ENCODE data around the gene SLC51A. TPM values are rescaled to one million over a fixed set of nuclear protein-coding genes. Genes with fewer than 3 reads are reported as not detected.
A peak's percentile ranks its signal among the peaks of the same experiment; 100 is the strongest.
"Not testable (repeated sequence)": the region's sequence is repeated elsewhere in the genome, so short reads cannot be mapped to it uniquely, and the experiment has no call there.

SLC51A gene
- not detected in 2 replicates for total RNA-seq (2014; rRNA removed; shearing (Covaris generic))

DNA sequence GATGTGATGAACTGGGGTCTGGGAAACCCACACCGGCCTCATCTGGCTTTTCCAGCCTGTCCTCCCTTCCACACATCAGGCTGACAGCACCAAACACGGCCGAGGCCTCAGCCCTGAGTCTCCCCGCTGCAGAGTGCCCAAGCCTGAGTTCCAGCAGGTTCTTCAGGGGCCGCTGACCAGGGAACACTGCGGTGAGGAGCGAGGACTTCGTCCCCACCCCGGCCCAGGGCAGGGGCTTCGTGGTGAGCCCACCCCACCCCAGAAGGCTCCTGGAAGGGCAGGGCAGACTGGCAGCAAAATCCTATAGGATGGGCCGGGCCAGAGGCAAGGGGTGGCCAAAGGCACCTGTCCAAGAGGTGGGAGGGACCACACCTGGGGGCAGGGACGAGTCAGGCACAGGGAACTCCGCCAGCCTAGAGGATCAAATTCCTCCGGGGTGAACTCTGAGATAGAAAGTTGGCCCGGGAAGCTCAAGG is at the start of gene SLC51A:
Gene SLC51A, plus strand, starts transcription at position 446 of the 476 bp plus-strand sequence. CDS start 179 bp downstream, outside the sequence.
- no peak for DNase-seq (ENCODE audit: low read depth)

DNA sequence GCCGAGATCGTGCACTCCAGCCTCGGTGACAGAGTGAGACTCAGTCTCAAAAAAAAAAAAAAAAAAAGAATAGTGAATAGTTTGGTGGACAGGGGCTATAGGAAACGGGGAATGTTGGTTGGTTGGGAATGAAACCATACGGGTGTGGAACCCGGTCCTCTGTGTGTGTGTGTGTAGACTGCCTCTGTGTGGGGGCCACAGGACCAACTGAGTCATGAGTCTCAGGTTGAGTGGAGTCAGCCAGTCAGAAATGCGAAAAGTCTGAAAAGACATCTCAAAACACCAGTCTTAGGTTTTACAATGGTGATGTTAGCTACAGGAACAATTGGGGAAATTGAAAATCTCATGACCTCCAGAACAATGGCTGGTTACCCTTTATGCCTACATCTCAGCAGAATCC is 49.6 kb upstream of the SLC51A start:
- no peak for DNase-seq (ENCODE audit: low read depth)

DNA sequence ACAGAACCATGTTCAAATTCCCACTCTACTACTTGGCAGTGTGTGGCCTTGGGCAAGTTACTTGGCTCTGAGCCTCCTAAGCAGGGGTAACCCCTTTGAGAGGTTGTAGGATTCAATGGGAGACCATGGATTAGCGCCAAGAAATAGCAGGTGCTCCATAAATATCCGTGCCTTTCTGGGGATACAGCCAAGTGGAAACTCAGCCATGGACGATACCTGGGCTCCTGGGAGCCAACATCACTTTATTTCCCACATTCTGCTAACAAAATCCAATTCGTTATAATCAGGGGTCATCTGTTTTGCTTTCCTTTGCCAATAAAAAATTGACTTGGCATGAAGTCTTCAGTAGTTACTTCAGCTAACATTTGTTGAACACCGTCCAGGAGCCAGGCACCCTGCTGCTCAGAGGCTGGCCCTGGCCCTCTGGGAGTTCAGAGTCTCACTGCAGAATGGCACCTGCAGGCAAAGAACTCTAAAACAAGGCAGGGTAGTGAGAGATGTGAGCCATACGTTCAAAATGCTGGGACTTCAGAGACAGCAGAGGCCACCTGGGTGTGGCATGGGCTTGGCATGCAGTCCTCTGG is 47.4 kb upstream of the SLC51A start:
- DNase-seq (ENCODE audit: low read depth) = no peak

DNA sequence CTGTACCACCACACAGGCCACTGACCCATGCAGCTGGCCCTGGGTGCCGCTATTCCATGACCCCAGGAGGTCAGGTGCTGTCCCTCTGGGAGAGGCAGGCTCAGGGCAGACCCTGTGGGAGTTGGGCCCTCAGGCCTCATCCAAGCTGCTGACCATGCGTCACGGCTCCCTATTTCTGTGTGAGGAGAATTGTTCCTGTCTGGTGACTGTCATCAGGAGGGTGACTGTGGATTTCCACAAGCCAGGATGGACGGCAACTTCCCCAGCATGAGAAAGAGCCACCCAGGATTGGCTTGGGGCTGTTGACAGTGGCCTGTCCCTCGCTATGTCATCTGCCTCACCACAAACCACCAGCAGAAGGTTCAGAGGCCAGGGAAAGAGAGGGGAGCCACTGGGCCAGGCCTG is 46.5 kb upstream of the SLC51A start:
- DNase-seq (ENCODE audit: low read depth) = no peak

DNA sequence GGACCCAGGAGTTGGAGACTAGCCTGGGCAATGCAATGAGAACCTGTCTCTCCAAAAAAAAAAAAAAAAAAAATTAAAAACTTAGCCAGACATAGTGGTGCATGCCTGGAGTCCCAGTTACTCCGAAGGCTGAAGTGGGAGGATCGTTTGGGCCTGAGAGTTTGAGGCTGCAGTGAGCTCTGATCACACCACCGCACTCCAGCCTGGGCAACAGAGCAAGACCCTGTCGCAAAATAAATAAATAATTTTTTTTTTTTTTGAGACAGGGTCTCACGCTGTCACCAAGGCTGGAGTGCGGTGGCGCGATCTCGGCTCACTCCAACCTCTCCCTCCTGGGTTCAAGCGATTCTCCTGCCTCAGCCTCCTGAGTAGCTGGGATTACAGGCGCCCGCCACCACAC is 46.0 kb upstream of the SLC51A start:
- not testable (repeated sequence) for DNase-seq (ENCODE audit: low read depth)

DNA sequence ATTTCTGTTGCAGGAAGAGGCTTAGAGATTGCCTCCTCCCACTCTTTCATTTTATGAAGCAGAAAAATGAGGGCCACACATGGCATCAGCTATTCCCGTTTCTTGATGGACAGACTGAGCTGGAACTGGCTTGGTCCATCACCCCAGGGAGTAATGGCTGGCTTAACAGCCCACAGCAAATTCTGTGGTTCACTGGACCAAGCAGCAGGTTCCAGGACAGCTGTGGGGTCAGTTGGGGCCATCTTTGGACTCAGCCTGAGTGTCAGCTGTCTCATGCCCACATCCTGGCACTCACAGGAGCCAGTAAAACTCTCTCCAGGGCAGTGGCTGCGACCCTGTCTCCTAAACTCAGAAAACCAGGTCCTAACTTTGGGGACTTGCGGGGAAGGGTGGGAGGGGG is 41.7 kb upstream of the SLC51A start:
- peak; percentile 53 for DNase-seq (ENCODE audit: low read depth)

DNA sequence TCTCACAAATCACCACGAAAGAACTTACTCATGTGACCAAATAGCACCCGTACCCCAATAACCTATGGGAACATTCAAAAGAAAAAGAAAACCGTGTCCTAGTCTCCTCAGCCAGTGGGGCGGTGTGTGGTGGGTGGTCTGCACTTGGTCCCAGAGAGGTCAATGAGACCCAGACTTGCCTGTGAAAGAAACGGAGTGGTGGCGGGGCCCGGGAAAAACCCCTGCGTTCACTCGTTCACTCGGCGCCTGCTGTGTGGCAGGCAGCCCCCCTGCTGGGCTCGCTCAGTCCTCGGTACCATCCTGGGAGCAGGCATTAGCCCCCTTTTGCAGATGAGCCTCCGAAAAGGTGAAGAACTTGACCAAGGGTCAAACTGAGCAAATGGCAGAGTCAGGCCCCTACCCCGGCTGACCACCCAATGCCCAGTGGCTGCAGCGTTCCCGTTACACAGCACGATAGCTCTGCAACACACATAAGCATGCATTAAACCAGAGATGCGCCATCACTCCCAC is 41.2 kb upstream of the SLC51A start:
- no peak for DNase-seq (ENCODE audit: low read depth)

DNA sequence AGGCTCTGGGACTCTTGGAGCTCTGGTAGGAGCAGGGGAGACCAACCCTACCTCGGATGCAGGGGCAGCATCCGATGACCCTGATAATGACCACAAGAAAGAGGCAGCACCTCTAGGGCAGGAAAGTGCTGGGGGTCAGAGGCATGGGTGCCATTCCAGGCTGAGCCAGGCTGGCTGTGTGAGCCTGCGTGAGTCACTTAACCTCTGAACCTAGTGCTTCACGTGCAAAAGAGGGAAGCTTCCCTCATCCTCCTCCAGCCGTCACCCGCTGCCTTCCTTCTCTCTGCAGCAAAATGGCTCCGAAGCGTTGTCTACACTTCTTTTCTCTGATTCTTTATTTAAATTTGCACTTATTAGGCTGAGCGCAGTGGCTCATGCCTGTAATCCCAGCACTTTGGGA is 40.6 kb upstream of the SLC51A start:
- no peak for DNase-seq (ENCODE audit: low read depth)

DNA sequence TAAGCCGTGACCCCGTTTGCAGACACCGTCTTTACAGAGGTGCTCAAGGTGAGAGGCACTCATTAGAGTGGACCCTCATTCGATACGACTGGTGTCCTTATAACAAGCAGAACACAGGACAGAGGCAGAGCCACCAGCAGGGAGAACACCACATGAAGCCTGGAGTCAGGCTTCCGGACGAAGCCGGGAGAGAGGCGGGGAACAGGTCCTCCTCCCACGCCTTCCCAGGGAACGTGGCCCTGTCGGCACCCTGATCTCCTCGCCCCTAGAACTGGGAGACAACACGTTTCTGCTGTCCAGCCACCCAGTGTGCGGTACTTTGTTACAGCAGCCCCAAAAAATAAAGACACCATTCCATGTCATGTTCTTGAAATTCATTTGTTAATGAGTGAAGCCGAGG is 38.8 kb upstream of the SLC51A start:
- no peak for DNase-seq (ENCODE audit: low read depth)

DNA sequence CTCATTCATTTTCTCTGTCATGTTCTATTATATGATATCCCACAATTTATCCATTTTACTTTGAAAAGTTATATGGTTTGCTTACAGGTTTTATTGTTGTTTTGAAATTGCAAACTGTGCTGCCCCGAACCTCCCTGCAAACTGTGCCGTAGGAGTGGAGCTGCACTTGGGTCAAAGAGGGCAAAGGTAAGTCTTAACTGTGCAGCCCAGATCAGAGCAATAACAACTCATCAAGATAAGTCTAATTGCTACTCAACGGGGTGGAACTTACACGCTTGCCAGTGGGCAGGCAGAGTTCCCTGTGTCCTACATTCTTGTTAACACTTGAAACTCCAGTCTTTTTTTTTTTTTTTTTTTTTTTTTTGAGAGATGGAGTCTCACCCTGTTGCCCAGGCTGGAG is 38.4 kb upstream of the SLC51A start:
- no peak for DNase-seq (ENCODE audit: low read depth)

DNA sequence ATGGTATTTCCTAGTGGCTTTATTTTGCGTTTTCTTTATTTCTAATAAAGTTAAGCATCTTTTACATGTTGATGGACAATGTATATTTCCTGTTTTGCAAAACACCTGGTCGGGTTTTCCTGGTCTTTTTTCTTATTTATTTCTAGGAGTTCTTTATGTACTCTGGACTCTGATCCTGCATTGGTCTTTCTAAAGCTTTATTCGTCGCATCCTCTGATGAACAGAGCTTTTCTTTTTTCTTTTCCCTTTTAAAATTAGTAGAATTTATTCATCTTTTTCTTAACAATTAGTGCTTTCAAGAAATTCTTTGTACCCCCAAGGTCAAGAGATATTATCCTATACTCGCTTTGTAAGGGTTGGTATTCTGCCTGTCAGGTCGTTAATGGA is 37.3 kb upstream of the SLC51A start:
- DNase-seq (ENCODE audit: low read depth) = no peak

DNA sequence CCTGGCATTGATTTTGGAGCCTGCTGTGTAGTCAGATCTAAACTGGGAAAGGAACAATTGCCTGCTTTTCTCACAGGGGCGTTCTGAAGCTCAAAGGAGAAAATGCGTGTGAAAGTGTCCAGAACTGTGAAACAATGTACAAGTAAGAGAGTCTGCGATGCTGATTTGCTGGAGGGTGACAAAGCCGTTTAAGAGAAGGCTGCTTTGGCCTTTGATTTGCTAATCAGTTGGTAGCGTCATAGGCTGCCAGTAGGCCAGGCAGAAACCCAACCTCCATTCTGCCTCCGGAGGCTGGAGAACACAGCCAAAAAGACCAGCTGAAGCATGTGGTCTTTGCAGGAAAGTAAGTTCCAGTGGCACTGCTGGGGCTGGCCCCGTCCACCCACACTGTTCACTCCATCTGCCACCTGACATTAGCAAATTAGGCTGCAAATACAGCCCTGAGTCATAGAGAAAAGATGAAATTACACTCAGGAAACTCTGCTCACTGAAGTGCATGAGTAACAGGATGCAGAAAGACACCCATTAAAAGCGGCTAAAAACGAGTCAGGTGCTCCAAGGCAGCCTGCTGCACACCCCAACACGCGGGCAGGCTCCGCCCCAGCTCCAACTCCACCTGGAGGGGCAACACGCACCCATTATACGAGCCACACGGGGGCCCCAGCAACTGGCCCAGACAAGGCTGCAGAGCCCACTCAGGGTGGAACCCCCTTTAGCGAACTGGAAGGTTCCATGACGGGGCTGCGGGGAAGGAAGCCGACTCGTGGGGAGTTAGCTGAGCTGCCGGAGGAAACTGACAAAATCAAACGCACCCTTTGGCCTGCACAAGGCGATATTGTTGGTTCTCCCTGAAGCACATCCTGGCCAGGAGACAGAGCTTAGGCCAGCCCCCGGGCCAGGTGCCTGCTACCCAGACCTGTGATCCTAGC is 36.7 kb upstream of the SLC51A start:
- peak; percentile 77 for DNase-seq (ENCODE audit: low read depth)

DNA sequence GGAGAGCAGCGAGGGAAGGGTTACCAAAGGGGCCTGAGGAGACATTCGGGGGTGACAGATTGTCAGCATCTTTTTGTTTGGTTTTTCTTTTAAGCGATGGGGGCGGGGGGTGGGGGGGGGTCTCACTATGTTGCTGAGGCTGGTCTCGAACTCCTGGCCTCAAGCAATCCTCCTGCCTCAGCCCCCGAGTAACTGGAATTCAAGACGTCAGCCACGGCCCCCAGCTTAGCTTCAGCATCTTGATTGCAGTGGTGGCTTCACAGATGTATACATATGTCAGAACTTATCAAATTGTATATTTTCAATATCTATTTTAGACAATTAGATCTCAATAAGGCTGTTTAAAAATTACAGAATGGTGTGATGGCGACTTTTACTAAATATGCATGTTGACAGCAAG is 36.0 kb upstream of the SLC51A start:
- DNase-seq (ENCODE audit: low read depth) = no peak

DNA sequence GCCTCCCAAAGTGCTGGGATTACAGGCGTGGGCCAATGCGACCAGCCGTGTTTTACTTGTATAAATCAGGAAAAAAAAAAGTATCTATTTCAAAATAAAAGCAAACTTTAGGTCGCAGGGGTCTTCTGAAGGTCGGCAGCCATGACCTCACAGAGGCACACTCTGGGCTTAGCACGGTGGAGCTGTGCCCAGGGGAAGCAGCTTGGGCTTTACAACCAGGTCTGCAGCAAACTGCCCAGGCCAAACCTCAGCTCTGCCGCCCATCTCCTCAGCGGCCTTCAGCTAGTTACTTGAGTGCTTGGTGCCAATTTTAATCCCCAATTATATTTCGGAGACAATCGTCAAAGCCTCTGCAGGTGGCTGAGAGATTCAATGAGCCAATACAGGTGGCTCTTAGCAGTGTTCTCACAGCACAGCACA is 35.2 kb upstream of the SLC51A start:
- DNase-seq (ENCODE audit: low read depth) = no peak

DNA sequence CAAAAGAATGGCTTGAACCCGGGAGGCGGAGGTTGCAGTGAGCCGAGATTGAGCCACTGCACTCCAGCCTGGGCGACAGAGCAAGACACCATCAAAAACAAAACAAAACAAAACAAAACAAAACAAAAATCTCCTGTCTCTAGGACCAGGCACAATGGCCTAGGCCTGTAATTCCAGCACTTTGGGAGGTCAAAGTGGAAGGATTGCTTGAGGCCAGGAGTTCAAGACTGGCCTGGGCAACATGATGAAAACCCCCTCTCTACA is 32.2 kb upstream of the SLC51A start:
- DNase-seq (ENCODE audit: low read depth) = not testable (repeated sequence)

DNA sequence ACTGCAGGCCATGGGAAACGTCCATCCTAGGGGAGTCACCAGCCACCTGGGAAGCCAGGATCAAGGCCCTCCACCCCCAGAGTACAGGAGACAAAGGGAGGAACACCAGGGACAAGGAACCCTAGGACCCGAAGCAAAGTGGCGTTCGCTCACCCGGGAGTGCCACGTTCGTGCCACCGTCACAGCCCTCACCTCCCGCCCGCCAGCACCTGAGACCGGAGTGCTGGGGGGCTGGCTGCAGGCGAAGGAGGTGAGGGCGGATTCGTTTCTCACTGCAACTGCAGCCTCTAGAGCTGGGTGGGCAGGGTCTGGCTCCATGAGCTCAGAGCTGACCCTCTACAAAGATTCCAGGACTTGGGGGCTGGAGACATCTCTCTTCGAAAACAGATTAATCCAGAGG is 31.5 kb upstream of the SLC51A start:
- no peak for DNase-seq (ENCODE audit: low read depth)

DNA sequence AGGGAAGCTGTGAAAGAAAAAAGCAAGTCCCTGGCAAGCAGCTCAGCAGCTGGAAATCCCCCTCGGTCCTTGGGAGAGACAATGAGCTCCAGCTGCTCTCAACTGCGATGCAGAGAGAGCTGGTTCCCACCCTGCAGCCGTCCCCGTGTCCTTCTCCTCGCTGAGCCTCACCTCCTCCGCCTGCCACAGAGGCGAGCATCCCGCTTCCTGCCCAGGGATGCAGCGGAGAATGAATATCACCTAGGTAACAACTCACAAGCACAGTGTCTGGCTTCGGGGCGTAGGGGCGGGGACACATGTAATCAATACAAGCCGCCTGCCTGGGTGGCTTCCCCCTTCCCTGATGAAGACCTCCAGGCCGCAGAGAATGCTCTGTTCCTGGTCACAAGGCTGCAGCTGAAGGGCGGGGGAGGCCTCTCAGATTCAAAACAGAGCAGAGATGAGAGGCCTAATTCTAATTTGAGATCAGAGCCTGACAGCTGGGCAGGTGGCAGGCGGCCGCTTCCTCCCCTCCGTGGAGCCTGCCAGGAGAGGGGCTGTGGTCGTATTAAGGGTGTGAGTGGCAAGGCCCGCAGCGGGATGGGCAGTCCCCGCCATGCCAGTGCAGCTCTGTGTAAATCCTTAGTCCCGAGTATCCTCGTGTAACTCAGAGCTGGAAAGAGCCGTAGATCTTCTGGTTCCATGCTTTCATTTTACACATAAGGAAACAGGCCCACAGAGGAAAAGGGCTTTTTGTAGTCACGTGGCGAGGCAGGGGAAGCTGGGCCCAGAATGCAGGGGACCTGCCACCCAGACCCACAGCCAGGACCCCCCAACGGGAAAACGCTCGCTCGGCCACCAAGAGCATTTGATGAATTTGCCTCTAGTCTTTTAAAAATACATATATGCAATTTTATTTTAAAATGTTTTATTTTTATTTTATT is 29.4 kb upstream of the SLC51A start:
- no peak for DNase-seq (ENCODE audit: low read depth)

DNA sequence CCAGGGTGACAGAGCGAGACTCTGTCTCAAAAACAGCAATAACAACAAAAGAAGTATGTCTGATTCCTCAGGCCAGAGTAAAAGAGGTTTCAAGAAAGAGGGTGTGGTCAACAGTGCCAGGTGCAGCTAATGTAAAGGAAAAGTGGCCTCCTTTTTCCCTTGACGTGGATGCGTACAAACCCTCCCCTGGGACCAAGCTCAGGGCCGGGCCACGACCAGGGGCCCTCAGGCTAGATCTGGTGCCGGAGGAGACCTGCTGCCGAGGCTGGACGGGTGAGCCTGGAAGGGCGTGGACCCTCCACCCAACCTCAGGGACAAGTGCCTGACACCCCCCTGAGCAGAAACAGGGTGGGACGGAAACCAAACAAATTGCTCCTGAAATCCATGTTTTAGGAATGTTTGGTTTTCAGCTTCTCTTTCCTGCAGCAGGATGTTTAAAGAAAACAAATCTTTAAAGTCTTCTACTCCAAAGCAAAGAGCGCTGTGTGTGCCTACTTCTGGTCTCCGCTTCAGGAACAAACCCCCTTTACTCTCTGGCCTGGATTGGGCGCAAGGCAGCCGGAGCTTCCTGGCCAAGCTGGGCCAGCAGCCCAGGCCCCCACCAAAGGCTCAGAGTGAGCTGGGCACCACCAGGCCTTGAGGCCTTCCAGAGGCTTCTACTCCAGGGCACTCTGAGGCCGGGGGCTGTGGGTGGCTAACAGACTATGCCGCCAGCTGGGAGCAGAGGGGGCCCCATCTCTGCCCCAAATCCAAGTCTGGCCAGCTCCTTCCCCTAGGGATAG is 26.6 kb upstream of the SLC51A start:
- no peak for DNase-seq (ENCODE audit: low read depth)

DNA sequence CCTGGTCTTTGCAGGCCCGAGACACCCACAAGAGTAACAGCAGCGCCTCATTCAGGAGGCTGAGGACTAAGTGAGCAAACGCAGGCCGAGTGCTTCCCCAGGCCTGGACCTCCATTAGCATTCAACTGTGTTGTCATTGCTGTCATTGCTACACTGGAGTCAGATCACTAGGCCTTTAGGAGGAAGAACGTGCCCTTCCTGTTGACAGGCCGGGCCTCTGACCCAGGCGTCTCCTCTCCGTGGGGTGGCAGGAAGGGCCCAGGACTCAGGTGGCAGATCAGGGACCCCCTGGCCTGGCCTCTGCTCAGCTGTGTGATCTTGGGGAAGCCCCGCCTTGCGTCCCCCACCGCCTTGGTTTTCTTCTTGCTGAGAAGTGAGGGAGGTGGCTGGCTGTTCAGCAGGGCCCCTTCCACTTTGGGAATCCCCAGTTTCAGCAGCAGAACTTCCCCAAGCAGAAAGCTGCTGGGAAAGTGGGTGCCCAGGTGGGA is 24.3 kb upstream of the SLC51A start:
- DNase-seq (ENCODE audit: low read depth) = no peak

DNA sequence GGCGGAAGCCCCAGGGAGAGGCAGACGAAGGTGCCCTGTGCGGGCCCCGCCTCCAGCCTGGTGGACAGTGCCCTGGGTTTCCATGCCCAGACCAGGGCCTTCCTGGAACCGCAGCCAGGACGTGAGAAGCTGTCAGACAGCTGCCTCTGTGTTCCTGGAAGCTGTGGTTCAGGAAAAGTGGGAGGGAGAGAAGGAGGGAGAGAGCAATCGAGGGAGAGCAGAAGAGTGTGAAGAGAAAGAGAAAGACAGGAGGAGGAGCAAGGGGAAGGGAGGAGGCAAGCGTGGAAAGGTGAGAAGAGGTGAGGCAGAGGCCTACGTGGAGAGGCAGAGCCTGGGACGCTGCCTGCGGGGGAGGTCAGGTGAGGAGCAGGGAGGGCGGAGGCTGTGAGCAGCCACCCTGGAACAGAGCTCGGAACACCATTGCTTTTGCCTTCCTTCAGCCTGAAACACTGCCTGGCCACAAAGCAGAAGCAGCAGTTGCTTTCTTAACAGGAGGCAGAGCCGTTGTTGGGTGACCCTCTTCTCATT is 23.7 kb upstream of the SLC51A start:
- no peak for DNase-seq (ENCODE audit: low read depth)
